Mesendoderm (in vitro differentiated cells): ENCODE results near the gene HSPA1B.
A peak's percentile ranks its signal among the peaks of the same experiment; 100 is the strongest.

ENCODE experiments used
- DNase-seq: peaks from one replicate; pipeline ENCODE4 v3.0.0; 2013
- H2AK5ac ChIP-seq: 2 replicates; pipeline ENCODE4 v1.6.1; 2013; ENCODE audit warnings: low read length, inconsistent platforms
- H2BK120ac ChIP-seq: 2 replicates; pipeline ENCODE4 v1.6.1; 2013; ENCODE audit warnings: low read depth, mild to moderate bottlenecking, low read length, moderate library complexity, mixed read lengths
- H2BK15ac ChIP-seq: replicated peaks from 2 replicates; pipeline ENCODE4 v1.6.1; 2013; ENCODE audit warnings: low read depth, mild to moderate bottlenecking, moderate library complexity
- H2BK5ac ChIP-seq: 2 replicates; pipeline ENCODE4 v1.6.1; 2013; ENCODE audit warnings: low read length, inconsistent platforms
- H3K18ac ChIP-seq: 2 replicates; pipeline ENCODE4 v1.6.1; 2013; ENCODE audit warnings: mild to moderate bottlenecking, low read length, mixed read lengths
- H3K23ac ChIP-seq: one replicate; pipeline ENCODE4 v1.6.1; 2013; ENCODE audit warnings: low read length
- H3K27ac ChIP-seq: 2 replicates; pipeline ENCODE4 v1.5.1; 2013; ENCODE audit warnings: low read depth, mild to moderate bottlenecking, inconsistent platforms, low read length, moderate library complexity
- H3K27me3 ChIP-seq: 2 replicates; pipeline ENCODE4 v1.6.1; 2013; ENCODE audit warnings: low read length, control low read depth, mild to moderate bottlenecking, inconsistent platforms; ENCODE audit not compliant: insufficient read depth, poor library complexity
- H3K36me3 ChIP-seq: 2 replicates; pipeline ENCODE4 v1.6.1; 2013; ENCODE audit warnings: low read length, inconsistent platforms; ENCODE audit not compliant: control insufficient read depth, insufficient read depth
- H3K4ac ChIP-seq: one replicate; pipeline ENCODE4 v1.6.1; 2013; ENCODE audit warnings: low read depth, mild to moderate bottlenecking, low read length, moderate library complexity
- H3K4me1 ChIP-seq: 2 replicates; pipeline ENCODE4 v1.6.1; 2013; ENCODE audit warnings: low read depth, low read length, inconsistent platforms; ENCODE audit not compliant: control insufficient read depth
- H3K4me2 ChIP-seq: 2 replicates; pipeline ENCODE4 v1.6.1; 2013; ENCODE audit warnings: low read length
- H3K4me3 ChIP-seq: 2 replicates; pipeline ENCODE4 v1.5.1; 2013; ENCODE audit warnings: mild to moderate bottlenecking, low read length
- H3K56ac ChIP-seq: one replicate; pipeline ENCODE4 v1.6.1; 2013; ENCODE audit warnings: low read length
- H3K79me1 ChIP-seq: 2 replicates; pipeline ENCODE4 v1.6.1; 2013; ENCODE audit warnings: low read length, inconsistent platforms
- H3K79me2 ChIP-seq: 2 replicates; pipeline ENCODE4 v1.6.1; 2013; ENCODE audit warnings: mild to moderate bottlenecking, low read length; ENCODE audit not compliant: control insufficient read depth, insufficient read depth
- H3K9ac ChIP-seq: 2 replicates; pipeline ENCODE4 v1.6.1; 2013; ENCODE audit warnings: low read length, inconsistent platforms
- H4K5ac ChIP-seq: one replicate; pipeline ENCODE4 v1.6.1; 2013; ENCODE audit warnings: low read length
- H4K8ac ChIP-seq: one replicate; pipeline ENCODE4 v1.6.1; 2013; ENCODE audit warnings: low read depth, mild to moderate bottlenecking, control low read depth, low read length, moderate library complexity
- WGBS: extraction: QIAGEN DNeasy Blood & Tissue Kit; methylation state at CpG from one replicate; pipeline ENCODE4 v1.1.7; 2013; ENCODE audit warnings: low lambda C conversion rate, missing lambda C conversion rate; ENCODE audit not compliant: insufficient coverage; ENCODE audit errors: extremely low coverage; 5-methylcytosine and 5-hydroxymethylcytosine counted together

Gene HSPA1B

DNA sequence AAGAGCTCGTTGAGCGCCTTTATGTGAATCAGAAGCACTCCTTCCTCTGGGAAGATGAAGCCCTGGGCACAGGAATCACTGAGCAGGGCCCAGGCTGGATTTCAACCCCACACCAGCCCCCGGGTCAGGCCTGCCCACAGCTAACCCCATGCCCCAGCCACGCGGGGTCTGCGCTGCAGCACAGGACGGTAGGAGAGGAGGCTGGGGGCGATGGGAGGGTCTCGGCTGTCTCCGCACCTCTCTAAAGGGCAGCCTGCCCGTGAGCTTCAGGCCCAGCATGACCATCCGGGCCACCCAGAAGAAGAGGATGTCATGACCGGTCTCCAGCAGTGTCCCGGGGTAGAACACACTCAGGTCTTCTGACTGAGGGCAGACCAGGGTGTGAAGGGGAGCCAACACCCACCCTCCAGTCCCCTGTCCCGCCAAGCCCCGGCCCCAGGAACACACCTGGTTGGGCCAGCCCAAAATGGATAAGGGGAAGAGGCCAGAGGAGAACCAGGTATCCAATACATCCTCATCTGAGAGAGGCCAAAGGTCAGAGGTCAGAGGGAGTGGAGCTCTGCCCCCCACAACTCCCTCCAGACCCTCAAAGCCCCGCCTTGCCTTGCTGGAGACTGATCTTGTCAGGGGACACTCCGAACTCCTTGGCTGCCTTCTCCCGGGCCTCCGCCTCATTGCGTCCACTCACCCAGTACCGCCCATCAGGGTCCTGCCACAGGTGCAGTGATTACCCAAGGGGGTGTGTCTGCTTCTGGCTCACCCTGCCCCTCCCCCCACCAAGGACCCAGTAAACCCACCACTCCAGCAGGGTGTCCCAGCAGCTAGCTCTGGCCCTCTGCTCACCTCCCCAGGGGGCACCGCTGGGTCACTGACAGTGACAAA lies 46.1 kb upstream of the HSPA1B start:
- Histone ChIP-seq H3K4me3 (no peak overlapping the region), H4K8ac (no peak overlapping the region), H2AK5ac (no peak overlapping the region), H3K4ac (no peak overlapping the region), H3K79me2 (no peaks in the 10 kb centered on the region), H3K27ac (no peak overlapping the region), H3K9ac (no peak overlapping the region), H3K36me3 (peaks cover 18% of the 10 kb centered on the region), H2BK15ac (no peak overlapping the region), H3K79me1 (no peaks in the 10 kb centered on the region), H4K5ac (no peak overlapping the region), H3K56ac (no peak overlapping the region), H3K18ac (no peak overlapping the region), H2BK120ac (no peak overlapping the region), H3K23ac (no peak overlapping the region), H3K4me1 (no peaks in the 10 kb centered on the region), H3K27me3 (no peaks in the 10 kb centered on the region), H3K4me2 (no peak overlapping the region), H2BK5ac (no peak overlapping the region)
- WGBS: no CpG with 5 or more reads among the region's 23 CpGs
- DNase-seq: no peak

DNA sequence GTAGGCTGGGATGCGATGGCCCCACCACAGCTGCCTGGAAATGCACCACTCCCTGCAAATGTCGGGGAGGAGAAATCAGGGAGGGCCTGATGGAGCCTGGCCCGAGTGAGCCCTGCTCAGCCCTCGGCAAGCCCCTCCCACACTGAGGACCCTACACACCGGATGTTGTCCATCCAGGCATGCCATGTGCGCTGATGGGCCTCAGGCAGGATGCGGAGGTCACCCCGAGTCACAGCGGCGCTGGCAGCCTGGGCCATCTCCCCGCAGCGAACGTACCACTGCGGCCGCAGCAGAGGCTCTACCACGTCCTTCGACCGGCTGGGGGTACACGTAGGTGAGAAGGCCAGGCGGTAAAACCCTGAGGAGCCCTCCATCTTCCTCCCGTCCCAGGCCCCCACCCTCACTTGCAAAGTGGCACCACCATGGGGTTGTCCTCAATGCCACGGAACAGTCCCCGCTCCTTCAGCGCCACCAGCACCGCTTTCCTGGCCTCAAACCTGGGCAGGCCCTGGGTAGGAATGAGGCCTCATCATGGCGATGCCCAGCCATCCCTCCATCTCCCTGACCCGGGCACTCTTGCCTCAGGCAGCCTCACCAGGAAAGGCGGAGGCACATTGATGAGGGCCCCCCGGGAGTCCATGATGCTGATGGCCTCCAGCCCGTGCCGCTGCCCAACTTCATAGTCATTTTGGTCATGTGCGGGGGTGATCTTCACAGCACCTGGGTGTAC lies 45.2 kb upstream of the HSPA1B start:
- H2BK120ac ChIP-seq: no peak overlapping the region
- H3K36me3 ChIP-seq: peaks cover 18% of the 10 kb centered on the region
- H4K5ac ChIP-seq: no peak overlapping the region
- H3K56ac ChIP-seq: no peak overlapping the region
- no CpG with 5 or more reads among the region's 32 CpGs for WGBS
- H2AK5ac ChIP-seq: no peak overlapping the region
- H3K9ac ChIP-seq: no peak overlapping the region
- H3K79me1 ChIP-seq: no peaks in the 10 kb centered on the region
- H3K27ac ChIP-seq: no peak overlapping the region
- no peaks in the 10 kb centered on the region for H3K79me2 ChIP-seq
- H3K23ac ChIP-seq: no peak overlapping the region
- H3K18ac ChIP-seq: no peak overlapping the region
- H3K27me3 ChIP-seq: no peaks in the 10 kb centered on the region
- H3K4me1 ChIP-seq: no peaks in the 10 kb centered on the region
- H2BK5ac ChIP-seq: no peak overlapping the region
- H2BK15ac ChIP-seq: no peak overlapping the region
- no peak overlapping the region for H4K8ac ChIP-seq
- H3K4ac ChIP-seq: no peak overlapping the region
- DNase-seq: no peak
- no peak overlapping the region for H3K4me3 ChIP-seq
- H3K4me2 ChIP-seq: no peak overlapping the region

DNA sequence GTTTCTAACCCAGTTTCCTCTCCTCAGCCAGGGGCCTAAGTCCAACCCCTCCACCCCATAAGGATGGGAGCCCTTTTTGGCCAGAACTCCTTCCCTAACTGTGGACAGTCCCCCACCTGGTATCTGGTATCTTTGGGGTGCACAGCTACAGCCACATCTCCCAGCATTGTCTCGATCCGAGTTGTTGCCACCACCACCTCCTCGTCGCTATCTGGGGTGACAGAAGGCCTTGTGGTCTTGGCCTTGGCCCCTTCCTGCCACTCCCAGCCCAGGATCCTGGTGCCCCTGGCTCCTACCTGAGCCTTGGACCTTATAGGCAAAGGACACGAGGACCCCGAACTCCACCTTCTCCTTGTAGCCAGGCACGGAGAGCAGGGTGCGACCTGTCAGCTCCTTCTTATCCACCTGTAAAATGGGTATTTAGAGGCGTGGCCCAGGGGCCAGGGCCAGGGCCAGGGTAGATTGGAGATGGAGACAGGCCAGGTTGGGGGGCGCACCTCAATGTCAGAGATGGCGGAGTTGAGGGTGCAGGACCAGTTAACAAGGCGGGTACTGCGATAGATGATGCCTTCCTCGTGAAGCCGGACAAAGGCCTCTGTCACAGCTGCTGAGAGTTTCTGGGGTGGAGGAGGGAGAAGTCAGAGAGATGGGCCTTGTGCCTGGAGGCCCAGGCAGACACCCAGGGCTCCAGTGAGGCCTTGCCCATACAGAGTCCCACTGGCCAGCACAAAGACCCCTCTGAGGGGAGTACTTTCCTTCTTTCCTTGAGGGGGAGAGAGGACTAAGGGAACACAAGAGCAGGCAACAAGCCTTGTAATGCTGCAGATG lies 43.2 kb upstream of the HSPA1B start:
- Histone ChIP-seq H4K8ac (no peak overlapping the region), H3K36me3 (peaks cover 15% of the 10 kb centered on the region)
- WGBS: no CpG with 5 or more reads among the region's 15 CpGs

DNA sequence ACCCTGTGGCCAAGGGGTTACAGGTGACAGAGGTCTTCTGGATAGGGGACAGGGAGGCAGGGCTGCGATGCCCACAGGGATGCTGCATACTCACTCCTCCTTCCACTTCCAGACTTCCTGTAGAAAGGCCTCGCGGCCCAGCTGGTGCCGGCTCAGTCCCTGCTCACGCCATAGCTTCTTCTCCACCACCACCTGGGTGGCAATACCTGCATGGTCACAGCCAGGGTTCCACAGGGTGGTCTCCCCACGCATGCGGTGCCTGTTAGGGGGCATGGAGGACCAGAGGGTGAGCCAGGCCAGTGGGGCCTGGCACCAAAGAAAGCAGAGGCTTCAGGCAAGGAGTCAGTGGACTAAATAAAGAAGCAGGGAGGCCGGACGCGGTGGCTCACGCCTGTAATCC lies 42.1 kb upstream of the HSPA1B start:
- Histone ChIP-seq H3K4me1 (no peaks in the 10 kb centered on the region), H4K5ac (no peak overlapping the region), H3K4me2 (no peak overlapping the region), H2BK5ac (no peak overlapping the region), H3K4me3 (no peak overlapping the region), H3K27me3 (no peaks in the 10 kb centered on the region), H3K36me3 (peaks cover 17% of the 10 kb centered on the region), H3K79me2 (no peaks in the 10 kb centered on the region), H3K27ac (no peak overlapping the region), H3K56ac (no peak overlapping the region), H4K8ac (no peak overlapping the region), H3K18ac (no peak overlapping the region), H2BK15ac (no peak overlapping the region), H3K9ac (no peak overlapping the region), H3K79me1 (peaks cover 3% of the 10 kb centered on the region), H3K23ac (no peak overlapping the region), H2AK5ac (no peak overlapping the region), H2BK120ac (no peak overlapping the region), H3K4ac (no peak overlapping the region)
- WGBS: no CpG with 5 or more reads among the region's 11 CpGs
- no peak for DNase-seq

More for the DNA sequence above, 43.2 kb upstream of the HSPA1B start:
- no peak overlapping the region for H3K23ac ChIP-seq
- no peak overlapping the region for H2BK15ac ChIP-seq
- no peak overlapping the region for H3K4me2 ChIP-seq
- H4K5ac ChIP-seq: no peak overlapping the region
- no peak overlapping the region for H3K4me3 ChIP-seq
- H3K79me2 ChIP-seq: no peaks in the 10 kb centered on the region
- no peak overlapping the region for H3K18ac ChIP-seq
- no peak overlapping the region for H2BK120ac ChIP-seq
- H3K27me3 ChIP-seq: no peaks in the 10 kb centered on the region
- no peaks in the 10 kb centered on the region for H3K4me1 ChIP-seq
- H2BK5ac ChIP-seq: no peak overlapping the region
- H2AK5ac ChIP-seq: no peak overlapping the region
- H3K4ac ChIP-seq: no peak overlapping the region
- H3K79me1 ChIP-seq: peaks cover 1% of the 10 kb centered on the region
- no peak overlapping the region for H3K27ac ChIP-seq
- no peak for DNase-seq
- no peak overlapping the region for H3K9ac ChIP-seq
- H3K56ac ChIP-seq: no peak overlapping the region

DNA sequence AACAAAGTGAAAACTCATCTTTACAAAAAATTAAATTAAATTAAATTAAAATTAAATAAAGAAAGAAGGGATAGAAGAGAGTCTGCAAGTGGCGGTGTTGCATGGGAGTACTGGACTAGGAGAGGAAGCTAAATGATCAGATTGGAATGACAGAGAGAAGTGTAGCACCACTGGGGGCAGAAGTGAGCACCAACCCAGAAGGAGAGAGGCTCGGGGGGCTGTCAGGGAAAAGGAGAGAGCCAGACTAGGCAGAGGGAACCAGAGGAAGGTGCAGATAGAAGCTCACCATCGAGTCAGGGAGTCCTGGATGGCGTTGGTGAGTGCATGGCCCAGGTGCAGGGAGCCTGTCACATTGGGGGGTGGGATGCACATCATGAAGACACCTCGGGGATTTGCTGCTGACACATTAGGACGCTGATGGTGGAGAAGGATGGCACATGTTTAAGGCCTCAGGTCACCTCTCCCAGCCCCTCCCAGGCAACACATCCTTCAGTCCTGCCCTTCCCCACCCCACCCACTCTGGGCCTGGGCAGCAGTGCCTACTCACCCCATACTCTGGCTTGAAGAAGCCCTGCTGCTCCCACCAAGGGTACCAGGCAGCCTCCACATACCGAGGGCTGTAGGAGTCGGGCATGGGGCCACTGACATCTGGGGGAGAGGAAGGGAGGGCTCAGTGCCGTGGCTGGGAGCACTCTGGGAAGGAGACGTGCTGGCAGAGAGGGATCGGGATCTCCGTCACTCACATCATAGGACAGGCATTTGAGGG lies 36.0 kb upstream of the HSPA1B start:
- DNase-seq: peak; percentile 82
- no peak overlapping the region for H3K4me3 ChIP-seq
- H4K8ac ChIP-seq: no peak overlapping the region
- H3K4ac ChIP-seq: no peak overlapping the region
- H2BK5ac ChIP-seq: no peak overlapping the region
- no peak overlapping the region for H3K18ac ChIP-seq
- H3K27ac ChIP-seq: no peak overlapping the region
- WGBS: no CpG with 5 or more reads among the region's 12 CpGs
- H3K36me3 ChIP-seq: peaks cover 5% of the 10 kb centered on the region
- no peak overlapping the region for H3K56ac ChIP-seq
- H3K4me1 ChIP-seq: peaks cover 2% of the 10 kb centered on the region
- H3K9ac ChIP-seq: peak overlapping the region; percentile 1
- no peak overlapping the region for H2BK15ac ChIP-seq
- H3K23ac ChIP-seq: no peak overlapping the region
- peaks cover 22% of the 10 kb centered on the region for H3K79me2 ChIP-seq
- peaks cover 12% of the 10 kb centered on the region for H3K79me1 ChIP-seq
- no peaks in the 10 kb centered on the region for H3K27me3 ChIP-seq
- no peak overlapping the region for H4K5ac ChIP-seq
- no peak overlapping the region for H3K4me2 ChIP-seq
- no peak overlapping the region for H2BK120ac ChIP-seq
- no peak overlapping the region for H2AK5ac ChIP-seq
